GM19240 (cell line): ENCODE data around the gene CCDC85C.

Experiments
- DNase-seq: peaks from one replicate; pipeline ENCODE4 v3.0.0; 2011; ENCODE audit warnings: low spot score; ENCODE audit not compliant: insufficient read length

Gene CCDC85C

GRCh38 chr14:99479906-99480869 is 123.8 kb downstream of the CCDC85C start, which contains the start of gene SETD3:
Gene SETD3, minus strand, starts transcription at chr14:99480859. Its CDS starts 15,054 bp downstream, at chr14:99465805.
- DNase-seq, result no peak

- no peak for DNase-seq
These were observed 124.7 kb downstream of the CCDC85C start for GRCh38 chr14:99479160-99479905.

GRCh38 chr14:99478128-99478527 is 125.9 kb downstream of the CCDC85C start:
- no peak for DNase-seq

GRCh38 chr14:99476864-99477263 is 127.1 kb downstream of the CCDC85C start:
- no peak for DNase-seq

GRCh38 chr14:99475660-99476059 is 128.3 kb downstream of the CCDC85C start:
- no peak for DNase-seq

GRCh38 chr14:99475179-99475578 is 128.8 kb downstream of the CCDC85C start:
- DNase-seq, result no peak

GRCh38 chr14:99473458-99473857 is 130.5 kb downstream of the CCDC85C start:
- no peak for DNase-seq

GRCh38 chr14:99472937-99473336 is 131.1 kb downstream of the CCDC85C start:
- DNase-seq, result no peak

- DNase-seq, result no peak
These were observed 132.3 kb downstream of the CCDC85C start for GRCh38 chr14:99471731-99472130.

- DNase-seq, result no peak
These were observed 135.0 kb downstream of the CCDC85C start for GRCh38 chr14:99468836-99469592.

- no peak for DNase-seq
These were observed 135.9 kb downstream of the CCDC85C start for GRCh38 chr14:99468081-99468480.

- no peak for DNase-seq
These were observed 136.5 kb downstream of the CCDC85C start for GRCh38 chr14:99467336-99468078.

- DNase-seq, result no peak
These were observed 137.2 kb downstream of the CCDC85C start for GRCh38 chr14:99466758-99467157.

- no peak for DNase-seq
These were observed 138.7 kb downstream of the CCDC85C start for GRCh38 chr14:99465288-99465687.

GRCh38 chr14:99463974-99464373 is 140.0 kb downstream of the CCDC85C start:
- DNase-seq, result no peak

- no peak for DNase-seq
These were observed 141.8 kb downstream of the CCDC85C start for GRCh38 chr14:99462210-99462609.

- no peak for DNase-seq
These were observed 142.5 kb downstream of the CCDC85C start for GRCh38 chr14:99461411-99462085.

- no peak for DNase-seq
These were observed 143.2 kb downstream of the CCDC85C start for GRCh38 chr14:99460793-99461192.

- DNase-seq, result no peak
These were observed 144.4 kb downstream of the CCDC85C start for GRCh38 chr14:99459481-99460100.

GRCh38 chr14:99454246-99454645 is 149.8 kb downstream of the CCDC85C start:
- no peak for DNase-seq
